Colonic mucosa (tissue), 4 donors: ENCODE data around the gene TFAP2D. TPM values are rescaled to one million over a fixed set of nuclear protein-coding genes. Genes with fewer than 3 reads are reported as not detected.

Experiments used
- DNase-seq: peaks from one replicate; pipeline ENCODE4 v3.0.0-alpha.2; 2020
- H3K27ac ChIP-seq: fragments of 200-600 bp; one replicate; pipeline ENCODE4 v1.8.0; 2021
- H3K27me3 ChIP-seq: fragments of 200-600 bp; one replicate; pipeline ENCODE4 v1.8.0; 2021
- H3K36me3 ChIP-seq: fragments of 200-600 bp; one replicate; pipeline ENCODE4 v1.8.0; 2021
- H3K4me1 ChIP-seq: fragments of 200-600 bp; one replicate; pipeline ENCODE4 v1.8.0; 2021; ENCODE audit warnings: mild to moderate bottlenecking
- H3K4me3 ChIP-seq: fragments of 200-600 bp; one replicate; pipeline ENCODE4 v1.8.0; 2021
- H3K9ac ChIP-seq, 2 donors: one replicate each; pipeline ENCODE4 v1.7.0; 2013; ENCODE audit warnings: control low read depth in 2 of 2, low read depth in 2 of 2, low read length in 2 of 2
- H3K9me3 ChIP-seq: fragments of 200-600 bp; one replicate; pipeline ENCODE4 v1.8.0; 2021
- CTCF ChIP-seq: fragments of 200-600 bp; IDR thresholded peaks from one replicate; pipeline ENCODE4 v1.8.0; 2022; ENCODE audit warnings: antibody characterized with exemption, mild to moderate bottlenecking
- intact Hi-C: fragments of 100-400 bp; cut with DNase I; formaldehyde crosslinking; loops from one replicate; pipeline ENCODE4 v1.14.1; 2022
- total RNA-seq, 2 donors: library from RNA; stranded (reverse); fragmentation: NEBNext Ultra II Directional in 1 of 2; extraction: Animal tissue kit (Norgen Biotek cat#: 25700) in 1 of 2; gene quantifications; one replicate each; pipeline ENCODE4 v1.2.1, GENCODE V29; 2021
- donor health status: healthy.
- donor health status: DM: no; HTN: no; CAD: no.
- donor health status: DM: no; HTN: no; CAD: no.

TFAP2D gene
- total RNA-seq, 2 donors from 2014 or later = not detected

- H3K27me3 ChIP-seq = peaks cover 18% of the 10 kb centered on the region
- no peaks in the 10 kb centered on the region for H3K4me1 ChIP-seq
- no peaks in the 10 kb centered on the region for H3K36me3 ChIP-seq
- H3K9me3 ChIP-seq = no peaks in the 10 kb centered on the region
- H3K4me3 ChIP-seq = no peak overlapping the region
- H3K27ac ChIP-seq = no peak overlapping the region
- H3K9ac ChIP-seq = no peak overlapping the region
- TF ChIP-seq CTCF = no peak
- no peak for DNase-seq
- intact Hi-C loops = no loop called here
Observed at GRCh38 chr6:50720623-50721022, 7.3 kb downstream of the TFAP2D start.

- no peak overlapping the region for H3K27ac ChIP-seq
- no peaks in the 10 kb centered on the region for H3K4me1 ChIP-seq
- no peak overlapping the region for H3K9ac ChIP-seq
- intact Hi-C loops = no loop called here
- TF ChIP-seq CTCF = no peak
- no peaks in the 10 kb centered on the region for H3K9me3 ChIP-seq
- H3K36me3 ChIP-seq = no peaks in the 10 kb centered on the region
- DNase-seq = no peak
- H3K4me3 ChIP-seq = no peak overlapping the region
- peaks cover 18% of the 10 kb centered on the region for H3K27me3 ChIP-seq
Observed at GRCh38 chr6:50721978-50722377, 8.7 kb downstream of the TFAP2D start.

GRCh38 chr6:50722829-50723554, 9.7 kb downstream of the TFAP2D start:
- no peaks in the 10 kb centered on the region for H3K4me1 ChIP-seq
- DNase-seq = no peak

GRCh38 chr6:50724381-50725124, 11.2 kb downstream of the TFAP2D start:
- H3K36me3 ChIP-seq = no peaks in the 10 kb centered on the region
- H3K27me3 ChIP-seq = peaks cover 18% of the 10 kb centered on the region
- H3K9ac ChIP-seq = no peak overlapping the region
- no peak for TF ChIP-seq CTCF
- H3K4me3 ChIP-seq = no peak overlapping the region
- H3K4me1 ChIP-seq = no peaks in the 10 kb centered on the region
- no peaks in the 10 kb centered on the region for H3K9me3 ChIP-seq
- intact Hi-C loops = no loop called here
- no peak overlapping the region for H3K27ac ChIP-seq
- DNase-seq = no peak

More at GRCh38 chr6:50722829-50723554, 9.7 kb downstream of the TFAP2D start:
- Histone ChIP-seq H3K27me3 (peaks cover 18% of the 10 kb centered on the region), H3K9ac (no peak overlapping the region), H3K4me3 (no peak overlapping the region), H3K9me3 (no peaks in the 10 kb centered on the region), H3K36me3 (no peaks in the 10 kb centered on the region), H3K27ac (no peak overlapping the region)
- intact Hi-C loops = no loop called here
- TF ChIP-seq CTCF = no peak

GRCh38 chr6:50734488-50734887, 21.2 kb downstream of the TFAP2D start:
- H3K4me3 ChIP-seq = no peak overlapping the region
- H3K9me3 ChIP-seq = no peaks in the 10 kb centered on the region
- no peaks in the 10 kb centered on the region for H3K4me1 ChIP-seq
- H3K27me3 ChIP-seq = no peaks in the 10 kb centered on the region
- DNase-seq = no peak
- TF ChIP-seq CTCF = no peak
- intact Hi-C loops = no loop called here
- H3K36me3 ChIP-seq = no peaks in the 10 kb centered on the region
- no peak overlapping the region for H3K9ac ChIP-seq
- H3K27ac ChIP-seq = no peak overlapping the region
